Karpas-422 (cell line): ENCODE measurements around the gene ZCRB1. TPM values are rescaled to one million over a fixed set of nuclear protein-coding genes. Genes with fewer than 3 reads are reported as not detected.
"Not testable (repeated sequence)": the region's sequence is repeated elsewhere in the genome, so short reads cannot be mapped to it uniquely, and the experiment has no call there.

Experiments
- DNase-seq: peaks from one replicate; pipeline ENCODE4 v3.0.0-alpha.2; 2015
- H2AFZ ChIP-seq: fragments of 200-600 bp; sonication (generic); 2 replicates; pipeline ENCODE4 v1.6.1; 2014; ENCODE audit warnings: antibody characterized with exemption, low read length, mixed read lengths
- H3K27ac ChIP-seq: fragments of 200-600 bp; sonication (generic); 2 replicates; pipeline ENCODE4 v1.5.1; 2014; ENCODE audit warnings: mild to moderate bottlenecking, low read length, moderate library complexity
- H3K27me3 ChIP-seq: fragments of 200-600 bp; sonication (generic); 2 replicates; pipeline ENCODE4 v1.6.1; 2014; ENCODE audit warnings: low read length, mixed read lengths
- H3K36me3 ChIP-seq: fragments of 200-600 bp; sonication (generic); 2 replicates; pipeline ENCODE4 v1.6.1; 2014; ENCODE audit warnings: low read length, mixed read lengths; ENCODE audit not compliant: insufficient read depth
- H3K4me1 ChIP-seq: fragments of 200-600 bp; sonication (generic); 2 replicates; pipeline ENCODE4 v1.6.1; 2014; ENCODE audit warnings: mild to moderate bottlenecking, low read length, mixed read lengths
- H3K4me2 ChIP-seq: fragments of 200-600 bp; sonication (generic); 2 replicates; pipeline ENCODE4 v1.6.1; 2014; ENCODE audit warnings: low read length, low read depth, mild to moderate bottlenecking; ENCODE audit not compliant: poor library complexity, severe bottlenecking
- H3K4me3 ChIP-seq: fragments of 200-600 bp; sonication (generic); 2 replicates; pipeline ENCODE4 v1.5.1; 2014; ENCODE audit warnings: mild to moderate bottlenecking, antibody characterized with exemption, low read length, mixed read lengths
- H3K79me2 ChIP-seq: fragments of 200-600 bp; sonication (generic); 2 replicates; pipeline ENCODE4 v1.6.1; 2014; ENCODE audit warnings: mild to moderate bottlenecking, low read length, mixed read lengths
- H3K9ac ChIP-seq: fragments of 200-600 bp; sonication (generic); 2 replicates; pipeline ENCODE4 v1.6.0; 2014; ENCODE audit warnings: low read length
- H3K9me2 ChIP-seq: fragments of 200-600 bp; sonication (generic), shearing (Covaris generic); replicated peaks from 2 replicates; pipeline ENCODE4 v1.6.0; 2014; ENCODE audit warnings: mild to moderate bottlenecking, low read length, moderate library complexity; ENCODE audit not compliant: insufficient read depth
- H3K9me3 ChIP-seq: fragments of 300-700, 200-600 bp; sonication (generic); 2 replicates; pipeline ENCODE4 v1.6.1; 2014; ENCODE audit warnings: low read length, mixed read lengths
- H4K20me1 ChIP-seq: fragments of 200-600 bp; sonication (generic); 2 replicates; pipeline ENCODE4 v1.6.1; 2014; ENCODE audit warnings: mild to moderate bottlenecking, antibody characterized with exemption, low read length, low read depth; ENCODE audit not compliant: insufficient read depth
- total RNA-seq: library from RNA; depleted of rRNA; stranded (reverse); fragments of >200 nt; shearing (Covaris generic); gene quantifications from 2 replicates; pipeline ENCODE4 v1.2.3, GENCODE V29; 2014; ENCODE audit warnings: low replicate concordance

ZCRB1 gene
- total RNA-seq, 1 experiment from 2014 or later, result 58.4 TPM

DNA sequence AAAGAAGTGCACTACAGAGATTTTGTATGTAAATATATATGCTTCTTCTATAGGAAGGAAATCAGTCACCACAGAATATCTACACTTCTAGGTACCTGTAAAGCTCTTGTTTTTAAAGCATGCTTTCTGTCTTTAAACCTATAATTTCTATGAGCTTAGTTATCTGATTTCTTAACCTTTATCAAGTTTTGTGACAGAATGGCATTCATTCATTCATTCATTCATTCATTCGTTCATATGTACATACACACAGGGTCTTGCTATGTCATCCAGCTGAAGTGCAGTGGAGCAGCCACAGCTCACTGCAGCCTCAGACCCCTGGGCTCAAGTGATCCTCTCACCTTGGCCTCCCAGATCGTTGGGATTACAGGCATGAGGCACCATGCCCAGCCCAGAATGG is 16.1 kb upstream of the ZCRB1 start:
- Histone ChIP-seq H3K27ac (no peak overlapping the region), H2AFZ (no peak overlapping the region), H3K79me2 (peaks cover 99% of the 10 kb centered on the region), H3K4me3 (no peak overlapping the region), H3K9me2 (no peaks in the 10 kb centered on the region), H3K27me3 (no peaks in the 10 kb centered on the region), H3K4me1 (peaks cover 10% of the 10 kb centered on the region; the same call in 1 of the 2 replicates), H3K9ac (no peak overlapping the region), H4K20me1 (peaks cover 8% of the 10 kb centered on the region), H3K36me3 (peaks cover 66% of the 10 kb centered on the region), H3K4me2 (no peak overlapping the region), H3K9me3 (no peaks in the 10 kb centered on the region)
- no peak for DNase-seq

DNA sequence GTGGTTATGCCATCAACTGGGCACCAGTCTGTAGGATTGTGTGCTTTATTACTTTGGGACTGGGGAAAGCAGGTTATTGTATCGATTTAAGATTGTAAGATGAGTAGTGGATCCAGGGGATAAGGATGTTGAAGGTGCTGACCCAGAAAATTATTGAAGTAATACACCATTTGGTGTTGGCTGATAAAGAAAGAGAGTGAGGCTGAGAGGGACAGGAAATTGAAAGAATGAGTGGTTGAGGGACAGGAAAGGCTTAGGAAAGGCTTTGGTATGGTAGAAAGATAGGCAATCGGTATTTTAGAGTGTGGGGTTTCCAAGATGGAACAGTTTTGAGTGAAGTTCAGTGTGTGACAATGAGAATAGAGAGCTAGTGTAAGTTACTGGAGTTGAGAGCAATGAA is 12.4 kb upstream of the ZCRB1 start:
- H3K27me3 ChIP-seq, result no peaks in the 10 kb centered on the region
- no peak overlapping the region for H3K4me2 ChIP-seq
- no peak overlapping the region for H3K9ac ChIP-seq
- H3K79me2 ChIP-seq, result peaks cover 97% of the 10 kb centered on the region
- no peaks in the 10 kb centered on the region for H3K9me3 ChIP-seq
- no peaks in the 10 kb centered on the region for H3K9me2 ChIP-seq
- no peak for DNase-seq
- peaks cover 56% of the 10 kb centered on the region for H3K36me3 ChIP-seq
- H4K20me1 ChIP-seq, result peaks cover 17% of the 10 kb centered on the region
- H3K27ac ChIP-seq, result no peak overlapping the region
- peaks cover 5% of the 10 kb centered on the region for H3K4me1 ChIP-seq
- H2AFZ ChIP-seq, result no peak overlapping the region
- no peak overlapping the region for H3K4me3 ChIP-seq

DNA sequence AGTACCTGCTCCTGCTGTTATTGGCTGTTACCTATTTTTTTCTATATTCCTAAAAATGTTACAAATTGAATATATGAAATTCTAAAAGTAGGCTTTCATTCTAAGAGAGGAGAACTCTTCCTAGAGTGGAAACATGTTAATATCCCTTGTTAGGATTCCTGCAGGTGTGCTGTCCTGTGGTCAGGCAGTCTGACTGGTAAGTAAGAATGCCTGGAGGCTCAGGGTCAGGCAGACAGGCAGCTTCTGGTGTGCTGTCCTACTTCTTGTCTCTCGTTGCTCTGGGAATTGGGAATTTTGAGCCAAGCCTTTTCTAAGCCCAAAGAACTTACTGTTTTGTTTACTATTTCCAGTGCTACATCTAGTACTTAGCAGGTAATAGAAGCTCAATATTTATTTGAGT is 10.4 kb upstream of the ZCRB1 start:
- Histone ChIP-seq H3K9me2 (no peaks in the 10 kb centered on the region), H3K36me3 (peaks cover 44% of the 10 kb centered on the region), H3K27me3 (no peaks in the 10 kb centered on the region), H3K9ac (no peak overlapping the region), H3K4me3 (no peak overlapping the region), H3K27ac (no peak overlapping the region), H2AFZ (no peak overlapping the region), H3K79me2 (peaks cover 97% of the 10 kb centered on the region), H3K4me2 (no peak overlapping the region), H3K9me3 (no peaks in the 10 kb centered on the region), H3K4me1 (peaks cover 24% of the 10 kb centered on the region), H4K20me1 (peaks cover 24% of the 10 kb centered on the region)
- no peak for DNase-seq

DNA sequence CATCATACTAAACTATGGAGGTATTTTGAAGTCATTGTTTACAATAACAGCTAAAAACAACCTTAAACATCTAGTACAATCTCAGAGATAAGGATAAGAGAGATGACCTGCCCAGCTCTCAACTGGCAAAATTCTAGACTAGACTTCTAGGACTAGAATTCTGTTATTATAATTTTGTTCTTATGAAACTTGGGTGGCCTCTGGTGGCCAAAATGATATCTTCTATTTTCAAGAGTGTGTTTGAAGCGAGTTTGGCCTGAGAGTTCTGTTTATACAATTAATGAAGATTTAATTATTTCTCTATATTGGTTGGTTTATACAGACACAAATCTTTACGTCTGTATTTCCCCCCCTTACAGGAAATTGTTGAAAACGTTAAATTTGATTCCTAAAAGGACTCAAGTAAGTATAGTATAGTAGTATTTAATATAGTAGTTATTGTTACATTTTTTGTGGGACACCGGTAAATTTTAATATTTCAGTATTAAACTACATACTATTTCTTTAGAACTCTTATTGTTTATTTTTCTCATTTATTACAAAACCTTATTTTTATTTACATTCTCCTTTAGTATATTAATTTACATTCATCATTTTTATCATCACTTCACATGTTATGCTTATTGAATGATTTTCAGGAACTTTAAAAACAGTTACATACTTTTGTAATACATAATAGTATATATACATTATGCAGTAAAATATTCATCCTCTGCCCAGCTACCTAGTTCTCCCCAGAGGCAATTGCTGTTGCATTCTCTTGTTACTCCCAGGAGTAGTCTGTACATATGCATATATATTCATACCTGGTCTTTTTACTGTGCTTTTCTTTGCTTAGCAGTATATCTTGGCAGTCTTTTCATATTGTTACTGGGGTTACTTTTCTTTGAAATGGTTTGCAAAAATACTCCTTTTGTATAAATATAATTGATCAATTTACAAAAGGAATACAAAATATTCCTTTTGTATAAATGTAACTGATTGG is 6.7 kb upstream of the ZCRB1 start:
- Histone ChIP-seq H2AFZ (no peak overlapping the region), H3K27ac (peak overlapping the region; percentile 37), H3K9ac (no peak overlapping the region), H3K4me2 (peak overlapping the region; percentile 28), H3K79me2 (peaks cover 95% of the 10 kb centered on the region), H4K20me1 (peaks cover 33% of the 10 kb centered on the region), H3K4me1 (peaks cover 42% of the 10 kb centered on the region), H3K9me2 (no peaks in the 10 kb centered on the region), H3K9me3 (no peaks in the 10 kb centered on the region), H3K27me3 (no peaks in the 10 kb centered on the region), H3K4me3 (no peak overlapping the region), H3K36me3 (peaks cover 20% of the 10 kb centered on the region)
- peak; percentile 85 for DNase-seq

DNA sequence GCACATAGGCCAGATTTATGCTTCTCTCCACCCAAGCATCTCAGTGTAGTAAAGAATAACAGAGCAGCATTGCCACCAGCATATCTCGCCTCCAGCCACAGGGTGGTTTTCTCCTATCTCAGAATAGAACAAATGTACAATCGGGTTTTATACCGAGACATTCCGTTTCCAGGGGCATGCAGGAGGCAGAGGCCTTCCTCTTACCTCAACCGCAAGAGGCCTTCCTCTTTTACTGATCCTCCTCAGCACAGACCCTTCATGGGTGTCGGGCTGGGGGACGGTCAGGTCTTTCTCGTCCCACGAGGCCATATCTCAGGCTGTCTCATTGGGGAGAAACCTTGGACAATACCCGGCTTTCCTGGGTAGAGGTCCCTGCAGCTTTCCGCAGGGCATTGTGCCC is 4.2 kb upstream of the ZCRB1 start:
- Histone ChIP-seq H3K79me2 (peaks cover 95% of the 10 kb centered on the region), H3K4me1 (peaks cover 52% of the 10 kb centered on the region), H4K20me1 (peaks cover 41% of the 10 kb centered on the region)
- H2AFZ ChIP-seq, H3K36me3 ChIP-seq, H3K4me2 ChIP-seq, H3K27ac ChIP-seq, H3K9ac ChIP-seq, H3K4me3 ChIP-seq, H3K27me3 ChIP-seq, DNase-seq, H3K9me2 ChIP-seq, H3K9me3 ChIP-seq: not testable (repeated sequence)

DNA sequence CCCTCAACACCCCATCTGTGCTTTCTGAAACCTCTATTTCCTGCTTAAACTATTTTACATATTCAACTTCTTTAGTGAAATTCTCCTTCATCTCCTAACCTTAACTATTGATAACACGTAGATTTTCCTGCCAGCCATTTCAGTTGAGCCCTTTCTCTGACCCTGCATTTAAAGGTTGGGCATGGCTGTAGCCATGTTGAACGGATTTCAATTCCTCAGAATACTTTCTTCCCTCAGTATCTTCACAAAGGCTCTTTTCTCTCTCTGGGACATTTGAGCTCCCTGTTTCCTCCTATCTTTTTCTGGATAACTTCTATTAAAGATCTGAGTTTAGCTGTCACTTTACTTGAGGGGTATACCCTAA is 1.3 kb upstream of the ZCRB1 start:
- Histone ChIP-seq H3K4me1 (peaks cover 46% of the 10 kb centered on the region), H3K9ac (peak overlapping the region; percentile 81), H3K9me3 (no peaks in the 10 kb centered on the region), H4K20me1 (peaks cover 26% of the 10 kb centered on the region), H3K36me3 (0 out of 2 replicates have a peak, but pooled peaks cover 5% of the 10 kb centered on the region), H3K4me3 (peak overlapping the region; percentile 73), H3K79me2 (peaks cover 82% of the 10 kb centered on the region), H3K9me2 (no peaks in the 10 kb centered on the region), H2AFZ (no peak overlapping the region), H3K27ac (peak overlapping the region; percentile 71), H3K4me2 (peak overlapping the region; percentile 89), H3K27me3 (no peaks in the 10 kb centered on the region)
- no peak for DNase-seq

DNA sequence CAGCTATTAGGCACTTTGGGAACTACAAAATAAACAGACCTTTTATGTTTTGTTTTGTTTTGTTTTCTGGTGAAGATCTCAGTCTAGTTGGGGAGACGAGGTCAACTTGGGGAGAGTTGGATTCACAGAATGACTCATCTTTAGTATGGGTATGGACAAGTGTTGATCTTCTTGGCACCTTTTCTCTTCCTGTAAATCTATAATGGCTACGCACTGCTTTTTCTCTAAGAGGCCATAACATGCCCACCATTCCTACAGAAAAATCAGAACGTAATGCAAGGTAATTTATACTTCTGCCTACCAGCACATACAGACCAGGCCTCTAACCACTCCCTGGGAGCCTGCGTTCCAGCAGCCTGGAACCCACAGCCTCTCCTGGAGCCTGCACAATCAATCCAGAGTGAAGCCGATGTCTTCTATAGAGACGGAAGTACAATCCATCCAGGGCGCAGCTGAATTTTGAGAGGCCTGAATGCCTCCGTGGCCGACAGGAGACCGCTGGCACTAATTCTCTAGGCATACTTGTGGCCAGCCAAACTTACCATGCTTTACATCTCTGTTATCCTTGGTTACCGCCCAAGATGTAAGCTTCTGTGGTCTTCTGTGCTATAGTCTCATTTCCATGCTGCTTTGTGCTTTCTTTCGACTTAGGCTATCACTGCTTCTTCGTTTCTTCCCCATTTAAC is 790 bp upstream of the ZCRB1 start:
- Histone ChIP-seq H3K9me2 (no peaks in the 10 kb centered on the region), H3K27me3 (no peaks in the 10 kb centered on the region), H2AFZ (no peak overlapping the region), H3K9me3 (no peaks in the 10 kb centered on the region), H3K27ac (peak overlapping the region; percentile 71), H3K4me1 (peaks cover 41% of the 10 kb centered on the region), H3K4me3 (peak overlapping the region; percentile 73), H3K79me2 (peaks cover 77% of the 10 kb centered on the region), H3K4me2 (peak overlapping the region; percentile 89), H4K20me1 (peaks cover 21% of the 10 kb centered on the region), H3K36me3 (0 out of 2 replicates have a peak, but pooled peaks cover 5% of the 10 kb centered on the region), H3K9ac (peak overlapping the region; percentile 81)
- peak; percentile 66 for DNase-seq

DNA sequence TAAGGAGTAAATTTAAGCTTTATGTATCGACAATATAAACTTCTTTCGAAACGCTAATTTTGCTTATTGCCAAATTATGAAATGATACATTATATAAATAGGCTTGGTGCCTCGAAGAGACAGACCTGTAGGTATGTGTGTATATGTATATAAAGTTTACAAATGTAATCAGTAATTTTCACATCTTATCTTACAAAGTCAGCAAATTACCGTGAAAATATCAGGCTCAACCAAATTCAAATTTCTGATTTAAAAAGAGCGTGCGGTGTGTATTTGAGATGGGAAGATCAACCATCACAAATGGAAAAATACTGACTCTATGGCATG is 605 bp downstream of the ZCRB1 start:
- H3K9me3 ChIP-seq, result no peaks in the 10 kb centered on the region
- H3K27me3 ChIP-seq, result no peaks in the 10 kb centered on the region
- 0 out of 2 replicates have a peak, but pooled peaks cover 5% of the 10 kb centered on the region for H3K36me3 ChIP-seq
- peaks cover 13% of the 10 kb centered on the region for H4K20me1 ChIP-seq
- H2AFZ ChIP-seq, result peak overlapping the region; percentile 62; the same call in 1 of the 2 replicates
- peak overlapping the region; percentile 81 for H3K9ac ChIP-seq
- peaks cover 65% of the 10 kb centered on the region for H3K79me2 ChIP-seq
- peaks cover 32% of the 10 kb centered on the region for H3K4me1 ChIP-seq
- no peak for DNase-seq
- H3K4me2 ChIP-seq, result peak overlapping the region; percentile 89
- no peaks in the 10 kb centered on the region for H3K9me2 ChIP-seq
- H3K27ac ChIP-seq, result peak overlapping the region; percentile 71
- peak overlapping the region; percentile 73 for H3K4me3 ChIP-seq
